Astrocyte of the cerebellum (primary cell): ENCODE results near the gene KATNB1.

Experiments
- DNase-seq: peaks from one replicate; pipeline ENCODE4 v3.0.0-alpha.2; 2011; ENCODE audit warnings: low read depth
- H3K4me3 ChIP-seq: 2 replicates; pipeline ENCODE4 v1.5.1; 2011; ENCODE audit warnings: mild to moderate bottlenecking, low read depth, low read length, moderate library complexity
- CTCF ChIP-seq: IDR thresholded peaks from 2 replicates; pipeline ENCODE4 v1.5.1; 2012; ENCODE audit warnings: low read length, low read depth, moderate library complexity, mild to moderate bottlenecking; ENCODE audit errors: missing control alignments
- in situ Hi-C: cut with HindIII; loops from 2 replicates; pipeline ENCODE4 v1.10.0; 2017; ENCODE audit warnings: low sequenced_read_pairs

The KATNB1 gene

GRCh38 chr16:57747496-57747895 lies 11.9 kb downstream of the KATNB1 start:
- DNase-seq = no peak
- no peak overlapping the region for H3K4me3 ChIP-seq
- in situ Hi-C loops = no loop called here
- no peak for TF ChIP-seq CTCF

DNA sequence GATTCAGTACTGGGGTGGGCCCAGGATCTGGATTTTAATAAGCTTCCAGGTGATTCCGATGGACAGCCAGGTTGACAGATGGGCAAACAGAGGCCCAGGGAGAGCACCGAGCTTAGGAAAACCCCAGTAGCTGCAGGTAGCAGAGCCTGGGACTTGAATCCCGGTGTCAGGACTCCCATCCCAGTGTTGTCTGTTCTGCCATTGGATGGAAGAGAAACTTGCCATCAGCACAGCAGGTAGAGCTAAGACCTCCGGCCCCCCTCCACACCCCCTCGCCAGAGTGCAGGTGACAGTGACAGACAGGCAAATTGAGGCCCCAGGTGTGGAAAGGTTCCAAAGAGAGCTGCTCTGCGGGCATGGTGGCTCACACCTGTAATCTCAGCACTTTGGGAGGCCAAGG lies 12.4 kb downstream of the KATNB1 start:
- in situ Hi-C loops = no loop called here
- H3K4me3 ChIP-seq = no peak overlapping the region
- DNase-seq = no peak
- no peak for TF ChIP-seq CTCF

DNA sequence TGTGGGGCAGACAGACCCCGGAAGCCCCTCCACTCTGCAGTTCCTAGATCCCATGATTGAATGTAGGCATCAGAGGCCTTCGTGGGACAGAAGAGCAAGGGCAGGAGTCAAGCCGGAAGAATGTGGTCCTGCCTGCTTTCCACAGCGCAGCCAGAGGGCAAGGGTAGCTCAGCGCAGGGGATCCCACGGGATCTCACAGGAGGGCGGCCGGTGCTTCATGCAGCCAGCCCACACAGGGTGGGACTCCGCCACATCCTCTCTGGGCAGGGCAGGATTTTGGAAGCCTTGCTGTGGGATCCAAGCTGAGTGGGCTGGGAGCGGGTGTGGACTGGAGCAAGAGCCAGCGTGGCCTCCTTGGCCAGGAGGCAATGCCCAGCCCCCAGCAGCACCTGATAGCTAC lies 13.0 kb downstream of the KATNB1 start:
- DNase-seq = no peak
- in situ Hi-C loops = no loop called here
- TF ChIP-seq CTCF = no peak
- H3K4me3 ChIP-seq = no peak overlapping the region

DNA sequence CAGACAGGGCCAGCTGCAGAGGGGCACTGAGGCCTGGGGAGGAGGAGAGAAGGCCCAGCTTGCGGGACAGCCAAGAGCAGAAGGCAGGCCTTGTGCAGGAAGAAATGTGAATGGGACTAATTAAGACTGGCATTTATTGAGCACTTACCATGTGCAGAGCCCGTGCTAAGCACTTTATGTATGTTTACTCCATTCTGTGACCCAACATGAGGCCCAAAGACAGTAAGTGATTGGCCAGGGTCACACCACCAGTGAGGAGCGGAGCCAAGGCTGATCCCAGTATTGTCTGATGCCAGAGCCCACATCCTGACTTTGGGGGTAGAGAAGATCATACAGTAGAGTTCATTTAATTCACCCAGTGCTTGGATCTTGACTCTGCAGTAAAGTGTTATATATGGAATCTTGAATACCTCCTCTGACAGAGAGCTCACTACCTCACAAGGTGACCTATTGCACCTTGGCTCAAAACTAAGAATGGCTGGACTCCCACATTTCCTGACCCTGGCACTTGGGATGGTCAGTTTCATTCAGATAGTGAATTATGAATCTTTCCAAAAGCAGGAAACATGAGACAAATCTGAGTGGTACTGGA lies 13.6 kb downstream of the KATNB1 start:
- no peak for TF ChIP-seq CTCF
- in situ Hi-C loops = no loop called here
- no peak overlapping the region for H3K4me3 ChIP-seq
- DNase-seq = no peak

DNA sequence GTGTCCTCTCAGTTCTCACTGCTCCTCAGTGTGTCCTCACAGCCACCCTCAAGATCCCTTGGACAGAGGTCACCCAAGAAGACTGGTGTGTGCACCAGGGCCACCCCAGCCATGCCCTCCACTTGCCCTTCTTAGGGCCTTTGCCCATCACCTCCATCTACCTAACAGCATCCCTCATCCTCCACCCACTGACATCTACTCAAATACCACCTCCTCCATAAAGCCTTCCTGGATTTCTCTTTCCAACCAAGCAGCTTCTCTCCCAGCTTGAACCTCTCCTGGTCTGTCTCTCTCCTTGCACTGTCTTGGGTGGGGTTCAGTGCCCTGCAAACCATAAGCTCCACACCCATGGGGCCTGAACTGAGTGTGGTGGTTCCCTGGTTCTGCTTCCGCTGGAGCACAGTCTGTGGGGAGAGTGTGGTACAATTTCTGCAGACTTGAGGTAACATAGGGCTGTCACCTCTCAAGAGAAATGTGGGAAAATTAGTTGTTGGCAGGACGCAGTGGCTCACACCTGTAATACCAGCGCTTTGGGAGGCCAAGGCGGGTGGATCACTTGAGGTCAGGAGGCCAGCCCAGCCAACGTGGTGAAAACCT lies 14.4 kb downstream of the KATNB1 start:
- no peak for DNase-seq
- H3K4me3 ChIP-seq = no peak overlapping the region
- TF ChIP-seq CTCF = no peak
- in situ Hi-C loops = no loop called here

DNA sequence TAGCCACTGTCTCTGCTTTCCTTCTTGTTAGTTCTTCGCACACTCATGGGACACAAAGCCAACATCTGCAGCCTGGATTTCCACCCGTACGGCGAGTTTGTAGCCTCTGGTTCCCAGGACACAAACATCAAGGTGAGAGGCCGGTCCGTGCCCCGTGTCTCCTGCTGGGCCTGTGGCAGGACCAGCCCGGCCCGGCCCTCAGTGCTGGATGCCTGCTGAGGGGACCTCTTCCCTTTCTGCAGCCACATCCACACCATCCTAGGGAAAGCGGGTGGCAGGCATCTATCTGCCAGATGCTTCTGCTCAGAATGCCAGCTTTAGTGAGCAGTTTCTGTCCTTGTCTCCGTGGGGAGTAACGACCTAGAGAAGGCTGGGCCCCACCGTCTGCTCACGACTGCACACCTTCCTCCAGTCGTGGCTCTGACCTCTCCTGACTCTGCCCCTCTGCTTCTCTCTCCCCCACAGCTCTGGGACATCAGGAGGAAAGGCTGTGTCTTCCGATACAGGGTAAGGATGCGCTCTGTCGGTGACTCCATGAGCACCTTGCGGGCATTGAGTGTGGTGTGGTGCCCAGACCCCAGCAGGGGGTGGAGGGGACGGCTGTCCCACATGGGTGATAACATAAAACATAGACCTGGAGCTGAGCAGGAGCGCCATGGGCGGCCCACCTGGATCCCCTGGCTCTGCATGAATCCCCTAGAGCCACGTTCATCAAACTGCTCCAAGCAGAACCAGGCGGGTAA lies 15.4 kb downstream of the KATNB1 start:
- DNase-seq = no peak
- no peak for TF ChIP-seq CTCF
- no peak overlapping the region for H3K4me3 ChIP-seq
- in situ Hi-C loops = no loop called here
